ENCODE measurements around the gene FLRT2. TPM values are rescaled to one million over a fixed set of nuclear protein-coding genes. Genes with fewer than 3 reads are reported as not detected.

FLRT2 gene
- total and polyA plus RNA-seq, 2 donors (not counting 1 experiment from before 2014, with no cell fraction given) = not detected

DNA sequence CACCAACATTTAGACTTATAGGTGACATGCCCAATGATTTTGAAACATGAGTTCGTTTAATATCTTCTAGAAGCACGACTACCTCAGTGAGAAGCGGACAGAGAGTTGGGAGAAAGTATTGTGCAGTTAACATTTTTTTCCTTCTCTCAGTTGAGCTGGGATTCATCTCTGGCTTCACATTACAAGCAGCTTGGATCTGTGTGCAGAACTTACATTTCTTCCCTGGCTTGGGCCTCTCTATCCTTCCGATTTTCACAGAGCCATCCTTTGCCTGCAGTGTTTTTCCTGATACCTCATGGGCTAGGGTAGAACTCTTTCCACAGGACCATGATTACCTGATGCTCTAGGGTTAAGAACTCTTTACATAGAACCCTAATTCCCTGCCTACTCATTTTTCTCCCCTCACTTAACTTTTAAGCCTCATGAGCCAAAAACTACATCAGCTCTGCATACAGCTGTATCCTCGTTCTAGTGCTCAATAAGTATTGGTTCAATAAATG, 86.5 kb downstream of the FLRT2 start:
- no peaks in the 10 kb centered on the region for H3K79me2 ChIP-seq (ENCODE audit: control insufficient read depth, insufficient read depth, low read length)
- intact Hi-C loops (cut with micrococcal nuclease) = no loop called here

DNA sequence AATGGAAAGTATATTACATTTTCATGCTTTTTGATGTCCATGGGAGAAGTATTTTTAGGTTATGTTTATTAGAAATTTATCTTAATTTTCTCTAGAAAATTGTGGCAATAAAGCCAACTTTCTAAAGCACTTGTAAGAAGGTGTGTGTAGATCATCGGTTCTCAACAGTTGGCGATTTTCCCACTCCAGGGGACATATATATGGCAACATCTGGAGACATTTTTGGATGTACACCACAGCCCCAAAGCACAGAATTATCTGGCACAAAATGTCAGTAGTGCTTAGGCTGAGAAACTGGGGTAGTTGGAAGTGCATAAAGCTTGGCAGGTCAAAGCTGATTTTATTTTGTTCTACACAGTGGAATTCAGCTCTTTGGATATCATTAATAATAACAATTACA, 86.9 kb downstream of the FLRT2 start:
- H3K79me2 ChIP-seq (ENCODE audit: control insufficient read depth, insufficient read depth, low read length) = no peaks in the 10 kb centered on the region
- H3K9me3 ChIP-seq (ENCODE audit: control extremely low read depth in 1 of 3, control insufficient read depth in 2 of 3, insufficient read depth in 1 of 3, low read length in 2 of 3) = peaks cover 0 to 6% (median 2%) of the 10 kb centered on the region in 3 donors
- no peak overlapping the region for H3K27ac ChIP-seq (ENCODE audit: low read length in 2 of 2)
- no CpG with 5 or more reads among the region's 2 CpGs for WGBS (ENCODE audit: insufficient coverage)
- no peak overlapping the region for H3K4me2 ChIP-seq (replicated peaks; ENCODE audit: low read depth, low read length, poor library complexity, severe bottlenecking)
- no peaks in the 10 kb centered on the region for H3K36me3 ChIP-seq (replicated peaks in 1 of 2; ENCODE audit: control extremely low read depth in 1 of 2, control insufficient read depth in 1 of 2, extremely low read depth in 1 of 2, insufficient read depth in 2 of 2, low read length in 1 of 2)
- no peak for DNase-seq
- no peak overlapping the region for H3K9ac ChIP-seq (ENCODE audit: low read length)
- H3K4me3 ChIP-seq (ENCODE audit: control extremely low read depth in 1 of 5, extremely low read depth in 1 of 5, insufficient read depth in 1 of 5, low read depth in 2 of 5, low read length in 4 of 5) = no peak overlapping the region
- H3K27me3 ChIP-seq (replicated peaks in 1 of 4; ENCODE audit: control extremely low read depth in 1 of 4, control insufficient read depth in 3 of 4, insufficient read depth in 4 of 4, low read length in 3 of 4) = no peaks in the 10 kb centered on the region
- Mint-ChIP-seq H3K27me3 (no peaks in the 10 kb centered on the region), H3K27ac (no peak overlapping the region), H3K9me3 (ENCODE audit: insufficient read depth) (no peaks in the 10 kb centered on the region), H3K4me1 (no peaks in the 10 kb centered on the region), H3K4me3 (no peak overlapping the region)
- H3K4me1 ChIP-seq (ENCODE audit: control insufficient read depth in 2 of 2, insufficient read depth in 2 of 2, low read length in 2 of 2) = no peaks in the 10 kb centered on the region
- no peak for ATAC-seq (ENCODE audit: low read depth)
- no peak for TF ChIP-seq EZH2 (IDR thresholded peaks at IDR 0.05; ENCODE audit: borderline replicate concordance, insufficient read depth, low read depth, low read length, poor library complexity, severe bottlenecking)
- TF ChIP-seq, protein P1, sequence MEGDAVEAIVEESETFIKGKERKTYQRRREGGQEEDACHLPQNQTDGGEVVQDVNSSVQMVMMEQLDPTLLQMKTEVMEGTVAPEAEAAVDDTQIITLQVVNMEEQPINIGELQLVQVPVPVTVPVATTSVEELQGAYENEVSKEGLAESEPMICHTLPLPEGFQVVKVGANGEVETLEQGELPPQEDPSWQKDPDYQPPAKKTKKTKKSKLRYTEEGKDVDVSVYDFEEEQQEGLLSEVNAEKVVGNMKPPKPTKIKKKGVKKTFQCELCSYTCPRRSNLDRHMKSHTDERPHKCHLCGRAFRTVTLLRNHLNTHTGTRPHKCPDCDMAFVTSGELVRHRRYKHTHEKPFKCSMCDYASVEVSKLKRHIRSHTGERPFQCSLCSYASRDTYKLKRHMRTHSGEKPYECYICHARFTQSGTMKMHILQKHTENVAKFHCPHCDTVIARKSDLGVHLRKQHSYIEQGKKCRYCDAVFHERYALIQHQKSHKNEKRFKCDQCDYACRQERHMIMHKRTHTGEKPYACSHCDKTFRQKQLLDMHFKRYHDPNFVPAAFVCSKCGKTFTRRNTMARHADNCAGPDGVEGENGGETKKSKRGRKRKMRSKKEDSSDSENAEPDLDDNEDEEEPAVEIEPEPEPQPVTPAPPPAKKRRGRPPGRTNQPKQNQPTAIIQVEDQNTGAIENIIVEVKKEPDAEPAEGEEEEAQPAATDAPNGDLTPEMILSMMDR (IDR thresholded peaks at IDR 0.05) = no peak
- ChIA-PET POLR2A (no interaction called here), CTCF (no interaction called here)
- intact Hi-C loops (cut with micrococcal nuclease) = no loop called here
- no peak overlapping the region for H2AFZ ChIP-seq (ENCODE audit: insufficient read depth, low read depth, low read length, poor library complexity, severe bottlenecking)
- no peaks in the 10 kb centered on the region for H4K20me1 ChIP-seq (ENCODE audit: control insufficient read depth, insufficient read depth, low read length, poor library complexity, severe bottlenecking)

More for the DNA sequence above, 86.5 kb downstream of the FLRT2 start:
- Histone ChIP-seq H3K9ac (ENCODE audit: low read length) (no peak overlapping the region), H3K4me3 (ENCODE audit: control extremely low read depth in 1 of 5, extremely low read depth in 1 of 5, insufficient read depth in 1 of 5, low read depth in 2 of 5, low read length in 4 of 5) (no peak overlapping the region), H3K36me3 (replicated peaks in 1 of 2; ENCODE audit: control extremely low read depth in 1 of 2, control insufficient read depth in 1 of 2, extremely low read depth in 1 of 2, insufficient read depth in 2 of 2, low read length in 1 of 2) (no peaks in the 10 kb centered on the region), H2AFZ (ENCODE audit: insufficient read depth, low read depth, low read length, poor library complexity, severe bottlenecking) (no peak overlapping the region), H3K9me3 (ENCODE audit: control extremely low read depth in 1 of 3, control insufficient read depth in 2 of 3, insufficient read depth in 1 of 3, low read length in 2 of 3) (peaks cover 0 to 2% (median 1%) of the 10 kb centered on the region in 3 donors), H3K27ac (ENCODE audit: low read length in 2 of 2) (no peak overlapping the region), H3K4me2 (replicated peaks; ENCODE audit: low read depth, low read length, poor library complexity, severe bottlenecking) (no peak overlapping the region), H4K20me1 (ENCODE audit: control insufficient read depth, insufficient read depth, low read length, poor library complexity, severe bottlenecking) (no peaks in the 10 kb centered on the region), H3K4me1 (ENCODE audit: control insufficient read depth in 2 of 2, insufficient read depth in 2 of 2, low read length in 2 of 2) (no peaks in the 10 kb centered on the region), H3K27me3 (replicated peaks in 1 of 4; ENCODE audit: control extremely low read depth in 1 of 4, control insufficient read depth in 3 of 4, insufficient read depth in 4 of 4, low read length in 3 of 4) (no peaks in the 10 kb centered on the region)
- DNase-seq = no peak
- Mint-ChIP-seq H3K27ac (no peak overlapping the region), H3K4me3 (no peak overlapping the region), H3K4me1 (no peaks in the 10 kb centered on the region), H3K9me3 (ENCODE audit: insufficient read depth) (no peaks in the 10 kb centered on the region), H3K27me3 (no peaks in the 10 kb centered on the region)
- TF ChIP-seq EZH2 (IDR thresholded peaks at IDR 0.05; ENCODE audit: borderline replicate concordance, insufficient read depth, low read depth, low read length, poor library complexity, severe bottlenecking) = no peak
- TF ChIP-seq, protein P1 (IDR thresholded peaks at IDR 0.05) = no peak
- no peak for ATAC-seq (ENCODE audit: low read depth)
- POLR2A ChIA-PET = no interaction called here
- 90% methylated on average over 2 of the region's 5 CpGs for WGBS (ENCODE audit: insufficient coverage)
- CTCF ChIA-PET = no interaction called here

All from B cell (primary cell).